ENCODE measurements around the gene QRFP. TPM values are rescaled to one million over a fixed set of nuclear protein-coding genes. Genes with fewer than 3 reads are reported as not detected.

QRFP gene
- total and polyA plus RNA-seq, 2 donors (not counting 1 experiment from before 2014, with no cell fraction given) = not detected

DNA sequence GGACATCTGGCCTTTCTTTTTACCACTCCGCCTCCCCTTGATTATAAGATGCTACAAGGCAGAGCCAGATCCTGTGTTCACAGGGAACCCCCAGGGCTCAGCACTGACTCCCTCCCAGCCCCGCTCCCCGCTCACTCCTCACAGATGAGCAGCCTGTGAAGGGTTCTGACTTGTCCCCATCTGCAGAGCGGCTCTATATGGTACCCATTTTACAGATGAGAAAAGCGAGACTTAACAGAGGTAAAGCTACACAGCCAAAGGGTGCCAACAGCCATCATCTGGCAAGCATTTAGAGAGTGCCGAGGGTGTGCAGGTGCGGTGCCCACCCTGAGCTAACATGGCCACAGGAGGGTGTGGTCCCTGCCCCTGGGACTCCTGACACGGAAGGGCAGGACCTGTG lies 23.6 kb upstream of the QRFP start:
- no peak for TF ChIP-seq EZH2 (IDR thresholded peaks at IDR 0.05; ENCODE audit: low read length, missing control alignments)
- TF ChIP-seq, protein P1, sequence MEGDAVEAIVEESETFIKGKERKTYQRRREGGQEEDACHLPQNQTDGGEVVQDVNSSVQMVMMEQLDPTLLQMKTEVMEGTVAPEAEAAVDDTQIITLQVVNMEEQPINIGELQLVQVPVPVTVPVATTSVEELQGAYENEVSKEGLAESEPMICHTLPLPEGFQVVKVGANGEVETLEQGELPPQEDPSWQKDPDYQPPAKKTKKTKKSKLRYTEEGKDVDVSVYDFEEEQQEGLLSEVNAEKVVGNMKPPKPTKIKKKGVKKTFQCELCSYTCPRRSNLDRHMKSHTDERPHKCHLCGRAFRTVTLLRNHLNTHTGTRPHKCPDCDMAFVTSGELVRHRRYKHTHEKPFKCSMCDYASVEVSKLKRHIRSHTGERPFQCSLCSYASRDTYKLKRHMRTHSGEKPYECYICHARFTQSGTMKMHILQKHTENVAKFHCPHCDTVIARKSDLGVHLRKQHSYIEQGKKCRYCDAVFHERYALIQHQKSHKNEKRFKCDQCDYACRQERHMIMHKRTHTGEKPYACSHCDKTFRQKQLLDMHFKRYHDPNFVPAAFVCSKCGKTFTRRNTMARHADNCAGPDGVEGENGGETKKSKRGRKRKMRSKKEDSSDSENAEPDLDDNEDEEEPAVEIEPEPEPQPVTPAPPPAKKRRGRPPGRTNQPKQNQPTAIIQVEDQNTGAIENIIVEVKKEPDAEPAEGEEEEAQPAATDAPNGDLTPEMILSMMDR (conservative IDR thresholded peaks at IDR 0.05 in 1 of 2, IDR thresholded peaks at IDR 0.05 in 1 of 2; ENCODE audit: low read depth in 1 of 2, low read length in 2 of 2) = no peak
- H3K9ac ChIP-seq (ENCODE audit: insufficient read depth, low read length) = no peak overlapping the region
- no peak for DNase-seq (ENCODE audit: low read depth in 2 of 2)

GRCh38 chr9:130919559-130920145 lies 23.0 kb upstream of the QRFP start:
- no peaks in the 10 kb centered on the region for H4K20me1 ChIP-seq (ENCODE audit: control insufficient read depth, extremely low read depth, insufficient read depth, low read length)
- H3K4me1 ChIP-seq (ENCODE audit: control insufficient read depth, extremely low read depth, insufficient read depth, low read length) = no peaks in the 10 kb centered on the region

More for the DNA sequence above, 23.6 kb upstream of the QRFP start:
- Histone ChIP-seq H4K20me1 (ENCODE audit: control insufficient read depth, extremely low read depth, insufficient read depth, low read length) (no peaks in the 10 kb centered on the region), H3K4me2 (ENCODE audit: extremely low read depth, insufficient read depth, low read length) (no peak overlapping the region), H3K27ac (ENCODE audit: insufficient read depth, low read length) (no peak overlapping the region), H3K4me3 (replicated peaks in 1 of 4; ENCODE audit: control extremely low read depth in 1 of 4, insufficient read depth in 1 of 4, low read depth in 3 of 4, low read length in 4 of 4) (no peak overlapping the region), H3K79me2 (ENCODE audit: control insufficient read depth, insufficient read depth, low read length) (no peaks in the 10 kb centered on the region), H3K4me1 (ENCODE audit: control insufficient read depth, extremely low read depth, insufficient read depth, low read length) (no peaks in the 10 kb centered on the region), H3K27me3 (ENCODE audit: control insufficient read depth, insufficient read depth, low read length) (no peaks in the 10 kb centered on the region), H3K36me3 (ENCODE audit: control insufficient read depth, insufficient read depth, low read length) (peaks cover 3% of the 10 kb centered on the region), H3K9me3 (ENCODE audit: control insufficient read depth, insufficient read depth, low read depth, low read length) (no peaks in the 10 kb centered on the region), H2AFZ (ENCODE audit: low read length) (no peak overlapping the region)

DNA sequence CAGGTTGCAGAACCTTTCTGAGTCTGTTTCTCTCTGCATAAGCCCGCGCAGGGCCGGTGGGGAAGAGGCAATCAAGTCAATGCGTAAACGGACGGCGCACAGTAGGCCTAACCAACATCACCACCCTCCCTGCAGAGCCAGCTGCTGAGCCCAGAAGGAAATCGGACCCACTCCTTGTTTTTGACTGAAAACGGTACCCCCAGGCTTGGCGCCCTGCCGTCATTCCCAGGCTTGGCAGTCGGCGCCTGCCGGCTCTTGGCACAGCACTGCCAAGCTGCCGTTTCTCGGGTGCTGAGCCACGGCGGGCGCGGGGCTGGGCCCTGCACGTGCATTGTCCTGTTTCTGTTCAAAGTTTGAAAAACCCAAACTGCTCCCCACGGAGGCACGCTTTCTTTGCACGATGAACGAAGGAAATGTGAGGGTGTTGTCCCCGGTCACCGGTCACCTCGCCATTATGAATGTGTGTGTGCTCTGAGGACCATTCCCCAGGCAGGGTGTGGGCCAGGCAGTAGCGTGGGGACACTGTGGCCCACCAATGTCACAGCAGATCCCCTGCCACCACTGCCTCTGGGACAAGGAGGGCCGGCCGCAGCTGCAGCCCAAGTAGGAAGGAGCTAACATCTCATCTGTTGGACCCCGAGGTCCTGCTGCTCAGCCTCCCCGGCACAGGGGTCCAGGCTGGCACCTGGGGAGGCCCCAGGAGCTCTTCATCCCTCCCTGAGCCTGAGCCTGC lies 22.4 kb upstream of the QRFP start:
- H3K4me3 ChIP-seq (replicated peaks in 1 of 4; ENCODE audit: control extremely low read depth in 1 of 4, insufficient read depth in 1 of 4, low read depth in 3 of 4, low read length in 4 of 4) = no peak overlapping the region
- no peak overlapping the region for H3K4me2 ChIP-seq (ENCODE audit: extremely low read depth, insufficient read depth, low read length)
- peaks cover 3% of the 10 kb centered on the region for H3K36me3 ChIP-seq (ENCODE audit: control insufficient read depth, insufficient read depth, low read length)
- DNase-seq (ENCODE audit: low read depth in 2 of 2) = no peak
- no peak overlapping the region for H2AFZ ChIP-seq (ENCODE audit: low read length)
- H3K27ac ChIP-seq (ENCODE audit: insufficient read depth, low read length) = no peak overlapping the region
- no peaks in the 10 kb centered on the region for H3K27me3 ChIP-seq (ENCODE audit: control insufficient read depth, insufficient read depth, low read length)
- no peaks in the 10 kb centered on the region for H4K20me1 ChIP-seq (ENCODE audit: control insufficient read depth, extremely low read depth, insufficient read depth, low read length)
- H3K79me2 ChIP-seq (ENCODE audit: control insufficient read depth, insufficient read depth, low read length) = no peaks in the 10 kb centered on the region
- no peak overlapping the region for H3K9ac ChIP-seq (ENCODE audit: insufficient read depth, low read length)
- H3K9me3 ChIP-seq (ENCODE audit: control insufficient read depth, insufficient read depth, low read depth, low read length) = no peaks in the 10 kb centered on the region
- no peaks in the 10 kb centered on the region for H3K4me1 ChIP-seq (ENCODE audit: control insufficient read depth, extremely low read depth, insufficient read depth, low read length)
- TF ChIP-seq EZH2 (IDR thresholded peaks at IDR 0.05; ENCODE audit: low read length, missing control alignments) = no peak
- TF ChIP-seq, protein P1 (conservative IDR thresholded peaks at IDR 0.05 in 1 of 2, IDR thresholded peaks at IDR 0.05 in 1 of 2; ENCODE audit: low read depth in 1 of 2, low read length in 2 of 2) = no peak

More at GRCh38 chr9:130919559-130920145, 23.0 kb upstream of the QRFP start:
- no peak for DNase-seq (ENCODE audit: low read depth in 2 of 2)
- no peaks in the 10 kb centered on the region for H3K9me3 ChIP-seq (ENCODE audit: control insufficient read depth, insufficient read depth, low read depth, low read length)
- H3K4me2 ChIP-seq (ENCODE audit: extremely low read depth, insufficient read depth, low read length) = no peak overlapping the region
- H3K27ac ChIP-seq (ENCODE audit: insufficient read depth, low read length) = no peak overlapping the region
- H3K36me3 ChIP-seq (ENCODE audit: control insufficient read depth, insufficient read depth, low read length) = peaks cover 3% of the 10 kb centered on the region
- TF ChIP-seq, protein P1 (conservative IDR thresholded peaks at IDR 0.05 in 1 of 2, IDR thresholded peaks at IDR 0.05 in 1 of 2; ENCODE audit: low read depth in 1 of 2, low read length in 2 of 2) = no peak
- no peak for TF ChIP-seq EZH2 (IDR thresholded peaks at IDR 0.05; ENCODE audit: low read length, missing control alignments)
- H3K27me3 ChIP-seq (ENCODE audit: control insufficient read depth, insufficient read depth, low read length) = no peaks in the 10 kb centered on the region
- H2AFZ ChIP-seq (ENCODE audit: low read length) = no peak overlapping the region
- H3K79me2 ChIP-seq (ENCODE audit: control insufficient read depth, insufficient read depth, low read length) = no peaks in the 10 kb centered on the region
- no peak overlapping the region for H3K4me3 ChIP-seq (replicated peaks in 1 of 4; ENCODE audit: control extremely low read depth in 1 of 4, insufficient read depth in 1 of 4, low read depth in 3 of 4, low read length in 4 of 4)
- no peak overlapping the region for H3K9ac ChIP-seq (ENCODE audit: insufficient read depth, low read length)

Data from fibroblast of lung (primary cell).